ENCODE measurements around the gene TMEM221. TPM values are rescaled to one million over a fixed set of nuclear protein-coding genes. Genes with fewer than 3 reads are reported as not detected.

Gene TMEM221
- total and polyA plus RNA-seq, 9 of the 15 experiments (the other 6 are each of a cell fraction or from before 2014, with no cell fraction given), result 0.06 to 0.35 TPM; not detected in 7

- peak in 1 of 4 experiments; percentile 44 for DNase-seq (ENCODE audit: extremely low read depth in 1 of 4, low spot score in 3 of 4)
- TSS peak; percentile 68 for BruUV-seq (replicated peaks)
- no peak for ATAC-seq
- H3K79me2 ChIP-seq (ENCODE audit: control insufficient read depth, insufficient read depth, low read length), result peaks cover 64% of the 10 kb centered on the region
- peak overlapping the region; percentile 69 for H3K27ac ChIP-seq (ENCODE audit: extremely low read depth, low read depth, low read length)
- H3K36me3 ChIP-seq (ENCODE audit: control insufficient read depth, insufficient read depth, low read length), result peaks cover 26% of the 10 kb centered on the region; the same call in 2 of the 3 replicates
- intact Hi-C loops (cut with micrococcal nuclease) (loop anchor here (1.0 kb wide), 1 partner anchor 15 kb away; no protein-coding TSS in a partner anchor), in situ Hi-C loops (cut with MboI) (no loop called here)
- POLR2A ChIA-PET, result interaction anchor here (0.6 to 2.4 kb wide), 7 partner anchors 11 to 935 kb away, joined by 3 to 20 read pairs (median 5); partner anchors contain the start of genes ANO8, CCDC194 and MVB12A
- peak overlapping the region; percentile 92 for H3K4me2 ChIP-seq (ENCODE audit: insufficient read depth, low read length)
- H3K4me3 ChIP-seq, result peak overlapping the region; percentile 53
- peak overlapping the region; percentile 81 for H2AFZ ChIP-seq (ENCODE audit: low read depth, low read length)
- CTCF ChIA-PET (ENCODE audit: low intra/inter-chr PET ratio), result no interaction called here
- H3K4me1 ChIP-seq (replicated peaks in 1 of 2; ENCODE audit: control insufficient read depth in 2 of 2, insufficient read depth in 2 of 2, low read length in 2 of 2), result peaks cover 12 to 37% of the 10 kb centered on the region in 2 experiments; a peak in 4 of 5 replicates
- 2% methylated on average over 7 of the region's 7 CpGs for WGBS (ENCODE audit: insufficient coverage, low coverage, missing lambda C conversion rate)
- no peaks in the 10 kb centered on the region for H3K9me1 ChIP-seq (ENCODE audit: control insufficient read depth, insufficient read depth, low read length)
- no peaks in the 10 kb centered on the region for H3K9me3 ChIP-seq (replicated peaks; ENCODE audit: control insufficient read depth, insufficient read depth, low read depth, low read length)
- 0 out of 2 replicates have a peak, but pooled peaks cover 3% of the 10 kb centered on the region for H4K20me1 ChIP-seq (replicated peaks; ENCODE audit: control insufficient read depth, insufficient read depth, low read length)
- H3K27me3 ChIP-seq (ENCODE audit: control insufficient read depth in 2 of 2, insufficient read depth in 2 of 2, low read length in 2 of 2), result no peaks in the 10 kb centered on the region
- FAIRE-seq, result no peak
- peak overlapping the region; percentile 78 to 93 for H3K9ac ChIP-seq (ENCODE audit: insufficient read depth in 1 of 2, low read depth in 2 of 2, low read length in 2 of 2)
- TF ChIP-seq ZNF586 (CRISPR knock-in tag; conservative IDR thresholded peaks at IDR 0.05) (no peak), ZNF3 (CRISPR knock-in tag; IDR thresholded peaks at IDR 0.05) (no peak), ZNF165 (CRISPR knock-in tag; IDR thresholded peaks at IDR 0.05; ENCODE audit: borderline replicate concordance) (no peak), ZKSCAN3 (CRISPR knock-in tag; IDR thresholded peaks at IDR 0.05) (no peak), TAF7 (tag; IDR thresholded peaks at IDR 0.05) (no peak), FIP1L1 (IDR thresholded peaks at IDR 0.05; ENCODE audit: low read depth, low read length, poor library complexity, severe bottlenecking) (no peak), MLLT1 (IDR thresholded peaks at IDR 0.05) (peak in 1 of 2 experiments; percentile 82; a peak in 2 of 4 replicates), XRCC3 (IDR thresholded peaks at IDR 0.05) (no peak), ZBTB34 (CRISPR knock-in tag; IDR thresholded peaks at IDR 0.05) (no peak), ZNF280B (CRISPR knock-in tag; IDR thresholded peaks at IDR 0.05) (no peak)
- TF ChIP-seq, protein P1, sequence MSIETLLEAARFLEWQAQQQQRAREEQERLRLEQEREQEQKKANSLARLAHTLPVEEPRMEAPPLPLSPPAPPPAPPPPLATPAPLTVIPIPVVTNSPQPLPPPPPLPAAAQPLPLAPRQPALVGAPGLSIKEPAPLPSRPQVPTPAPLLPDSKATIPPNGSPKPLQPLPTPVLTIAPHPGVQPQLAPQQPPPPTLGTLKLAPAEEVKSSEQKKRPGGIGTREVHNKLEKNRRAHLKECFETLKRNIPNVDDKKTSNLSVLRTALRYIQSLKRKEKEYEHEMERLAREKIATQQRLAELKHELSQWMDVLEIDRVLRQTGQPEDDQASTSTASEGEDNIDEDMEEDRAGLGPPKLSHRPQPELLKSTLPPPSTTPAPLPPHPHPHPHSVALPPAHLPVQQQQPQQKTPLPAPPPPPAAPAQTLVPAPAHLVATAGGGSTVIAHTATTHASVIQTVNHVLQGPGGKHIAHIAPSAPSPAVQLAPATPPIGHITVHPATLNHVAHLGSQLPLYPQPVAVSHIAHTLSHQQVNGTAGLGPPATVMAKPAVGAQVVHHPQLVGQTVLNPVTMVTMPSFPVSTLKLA (conservative IDR thresholded peaks at IDR 0.05), result peak in 1 of 2 experiments; percentile 39; a peak in 2 of 4 replicates
- TF ChIP-seq, protein P2, sequence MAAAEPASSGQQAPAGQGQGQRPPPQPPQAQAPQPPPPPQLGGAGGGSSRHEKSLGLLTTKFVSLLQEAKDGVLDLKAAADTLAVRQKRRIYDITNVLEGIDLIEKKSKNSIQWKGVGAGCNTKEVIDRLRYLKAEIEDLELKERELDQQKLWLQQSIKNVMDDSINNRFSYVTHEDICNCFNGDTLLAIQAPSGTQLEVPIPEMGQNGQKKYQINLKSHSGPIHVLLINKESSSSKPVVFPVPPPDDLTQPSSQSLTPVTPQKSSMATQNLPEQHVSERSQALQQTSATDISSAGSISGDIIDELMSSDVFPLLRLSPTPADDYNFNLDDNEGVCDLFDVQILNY (CRISPR knock-in tag; IDR thresholded peaks at IDR 0.05), result no peak
- TF ChIP-seq, protein P3, sequence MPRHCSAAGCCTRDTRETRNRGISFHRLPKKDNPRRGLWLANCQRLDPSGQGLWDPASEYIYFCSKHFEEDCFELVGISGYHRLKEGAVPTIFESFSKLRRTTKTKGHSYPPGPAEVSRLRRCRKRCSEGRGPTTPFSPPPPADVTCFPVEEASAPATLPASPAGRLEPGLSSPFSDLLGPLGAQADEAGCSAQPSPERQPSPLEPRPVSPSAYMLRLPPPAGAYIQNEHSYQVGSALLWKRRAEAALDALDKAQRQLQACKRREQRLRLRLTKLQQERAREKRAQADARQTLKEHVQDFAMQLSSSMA (CRISPR knock-in tag; IDR thresholded peaks at IDR 0.05), result no peak
Measured at GRCh38 chr19:17404621-17405249, 43.7 kb downstream of the TMEM221 start.

Data from K562 (cell line).